HCT116 (cell line): Measurements from ENCODE around the gene ADGRG7. TPM values are rescaled to one million over a fixed set of nuclear protein-coding genes. Genes with fewer than 3 reads are reported as not detected.

Experiments used
- ATAC-seq: fragments of 200-7000 bp; cut with Tn5 transposase; 2 replicates; pipeline ENCODE4 v1.9.1; 2020; ENCODE audit warnings: mild to moderate bottlenecking, moderate library complexity
- BruUV-seq: library from RNA; stranded (reverse); fragments of 400-500 nt; replicated peaks from 2 replicates; lab custom pipeline; 2021; lab: Mats Ljungman, UMichigan
- CTCF ChIA-PET: fragments of 300-600 bp; sonication (Branson Sonifier 250); formaldehyde crosslinking; loops from one replicate; lab custom pipeline; 2021; ENCODE audit warnings: antibody characterized with exemption; lab: Charles Lee
- POLR2A ChIA-PET: fragments of 300-600, 350-600 bp; sonication (Branson Sonifier 250); formaldehyde crosslinking; loops from one replicate; lab custom pipeline; 2021; ENCODE audit warnings: antibody characterized with exemption; lab: Charles Lee
- RAD21 ChIA-PET, 2 experiments: fragments of 300-600 bp; sonication (Branson Sonifier 250); formaldehyde crosslinking; loops; one replicate each; lab custom pipeline; 2023; ENCODE audit warnings: low total read pairs in 2 of 2; ENCODE audit not compliant: uncharacterized antibody in 2 of 2, unreplicated experiment in 2 of 2, low non-redundant PET in 1 of 2; lab: Charles Lee
- DNase-seq: peaks from one replicate; pipeline ENCODE4 v3.0.0-alpha.2; 2010; ENCODE audit warnings: low read depth, low spot score
- H2AFZ ChIP-seq: fragments of 200-600 bp; shearing (Covaris generic), sonication (generic); 2 replicates; pipeline ENCODE4 v1.6.1; 2017; ENCODE audit warnings: low read depth, mixed run types, mixed read lengths, antibody characterized with exemption, low read length; ENCODE audit not compliant: poor library complexity, severe bottlenecking
- H3K27ac ChIP-seq: 2 replicates; pipeline ENCODE4 v1.5.1; 2012; ENCODE audit warnings: low read depth, low read length
- H3K27me3 ChIP-seq: fragments of 200-600 bp; sonication (generic); 2 replicates; pipeline ENCODE4 v1.6.1; 2016; ENCODE audit warnings: mixed run types, low read length, mixed read lengths; ENCODE audit not compliant: insufficient read depth
- H3K36me3 ChIP-seq, 2 experiments: fragments of 200-500 bp in 1 of 2; fragments of 200-600 bp in 1 of 2; sonication (Bioruptor generic) in 1 of 2; sonication (generic) in 1 of 2; 2 replicates each; pipeline versions ENCODE4 v1.5.1 to v1.6.1; 2014 to 2016; ENCODE audit warnings: low read length in 2 of 2, inconsistent platforms in 1 of 2, mixed read lengths in 1 of 2, mixed run types in 1 of 2; ENCODE audit not compliant: insufficient read depth in 2 of 2, control insufficient read depth in 1 of 2
- H3K4me1 ChIP-seq, 2 experiments: fragments of 200-600 bp in 1 of 2; sonication (generic) in 1 of 2; 2 replicates each; pipeline versions ENCODE4 v1.5.1 to v1.6.1; 2012 to 2017; ENCODE audit warnings: low read length in 2 of 2, inconsistent platforms in 1 of 2, mild to moderate bottlenecking in 1 of 2, mixed read lengths in 1 of 2, mixed run types in 1 of 2, moderate library complexity in 1 of 2; ENCODE audit not compliant: insufficient read depth in 2 of 2, control insufficient read depth in 1 of 2
- H3K4me2 ChIP-seq: fragments of 200-600 bp; sonication (generic); 2 replicates; pipeline ENCODE4 v1.6.1; 2017; ENCODE audit warnings: mixed run types, low read length, mixed read lengths
- H3K4me3 ChIP-seq, 2 experiments: fragments of 200-600 bp in 1 of 2; sonication (generic) in 1 of 2; replicated peaks in 1 of 2; 2 replicates each; pipeline ENCODE4 v1.5.1; 2011 to 2016; ENCODE audit warnings: low read length in 2 of 2, control low read depth in 1 of 2, low read depth in 1 of 2, mild to moderate bottlenecking in 1 of 2, mixed read lengths in 1 of 2, mixed run types in 1 of 2
- H3K79me2 ChIP-seq: fragments of 200-600 bp; sonication (generic); 2 replicates; pipeline ENCODE4 v1.6.1; 2017; ENCODE audit warnings: mild to moderate bottlenecking, mixed run types, low read length, moderate library complexity, mixed read lengths; ENCODE audit not compliant: insufficient read depth
- H3K9ac ChIP-seq: fragments of 200-600 bp; sonication (generic); 2 replicates; pipeline ENCODE4 v1.6.1; 2016; ENCODE audit warnings: low read length, mixed read lengths
- H3K9me2 ChIP-seq: fragments of 200-600 bp; sonication (generic), shearing (Covaris generic); 2 replicates; pipeline ENCODE4 v1.6.1; 2017; ENCODE audit warnings: mixed run types, mild to moderate bottlenecking, moderate library complexity; ENCODE audit not compliant: insufficient read depth
- H3K9me3 ChIP-seq, 2 experiments: fragments of 200-500 bp in 1 of 2; fragments of 200-600 bp in 1 of 2; sonication (Bioruptor generic) in 1 of 2; sonication (generic) in 1 of 2; 2 replicates each; pipeline ENCODE4 v1.6.1; 2014 to 2017; ENCODE audit warnings: low read length in 2 of 2, mixed read lengths in 2 of 2, inconsistent platforms in 1 of 2, low read depth in 1 of 2, mild to moderate bottlenecking in 1 of 2, mixed run types in 1 of 2, moderate library complexity in 1 of 2; ENCODE audit not compliant: control insufficient read depth in 1 of 2, insufficient read depth in 1 of 2
- H4K20me1 ChIP-seq: fragments of 200-600 bp; sonication (generic), shearing (Covaris generic); 2 replicates; pipeline ENCODE4 v1.6.1; 2017; ENCODE audit warnings: mixed run types, mild to moderate bottlenecking, moderate library complexity; ENCODE audit not compliant: insufficient read depth
- ELF1 ChIP-seq: IDR thresholded peaks from 2 replicates; pipeline ENCODE4 v1.6.1; 2012; ENCODE audit warnings: low read depth, borderline replicate concordance
- EZH2 ChIP-seq: fragments of 200-600 bp; sonication (generic); IDR thresholded peaks from 2 replicates; pipeline ENCODE4 v1.6.1; 2017; ENCODE audit warnings: antibody characterized with exemption, mixed run types
- EZH2phosphoT487 ChIP-seq: fragments of 200-600 bp; IDR thresholded peaks from 2 replicates; pipeline ENCODE4 v1.6.1; 2018; ENCODE audit warnings: antibody characterized with exemption, borderline replicate concordance
- JUND ChIP-seq: IDR thresholded peaks from 2 replicates; pipeline ENCODE4 v1.6.1; 2012
- POLR2AphosphoS5 ChIP-seq: IDR thresholded peaks from 2 replicates; pipeline ENCODE4 v1.6.1; 2011; ENCODE audit warnings: mild to moderate bottlenecking, low read depth, low read length, moderate library complexity
- SIN3A ChIP-seq: IDR thresholded peaks from 2 replicates; pipeline ENCODE4 v1.6.1; 2012; ENCODE audit warnings: low read depth
- SP1 ChIP-seq: IDR thresholded peaks from 2 replicates; pipeline ENCODE4 v1.6.1; 2012; ENCODE audit warnings: low read depth
- SRF ChIP-seq: IDR thresholded peaks from 2 replicates; pipeline ENCODE4 v1.6.1; 2012; ENCODE audit warnings: low read depth
- YY1 ChIP-seq: IDR thresholded peaks from 2 replicates; pipeline ENCODE4 v1.6.1; 2011; ENCODE audit warnings: low read length, low read depth, moderate library complexity, mild to moderate bottlenecking; ENCODE audit not compliant: insufficient replicate concordance; ENCODE audit errors: extremely low read depth
- intact Hi-C: fragments of 100-400 bp; cut with micrococcal nuclease; formaldehyde crosslinking; loops from 2 replicates; pipeline ENCODE4 v1.10.0; 2022
- total RNA-seq: library from RNA; stranded (reverse); gene quantifications from one replicate; pipeline ENCODE4 v1.2.1, GENCODE V29; 2021; ENCODE audit not compliant: unreplicated experiment
- TF ChIP-seq, protein P1 (sequence below): IDR thresholded peaks from 2 replicates; pipeline ENCODE4 v1.6.1; 2012
- TF ChIP-seq, protein P2 (sequence below): IDR thresholded peaks from 2 replicates; pipeline ENCODE4 v1.6.1; 2012; ENCODE audit warnings: low read depth
- TF ChIP-seq, protein P3 (sequence below), 3 experiments: fragments of 200-600 bp in 1 of 3; sonication (generic) in 1 of 3; IDR thresholded peaks in 2 of 3; conservative IDR thresholded peaks in 1 of 3; 2 replicates each; pipeline ENCODE4 v1.5.1; 2012 to 2017; ENCODE audit warnings: low read depth in 2 of 3, low read length in 2 of 3, antibody characterized with exemption in 1 of 3, borderline replicate concordance in 1 of 3, control low read depth in 1 of 3, mild to moderate bottlenecking in 1 of 3, mixed read lengths in 1 of 3, mixed run types in 1 of 3, moderate library complexity in 1 of 3; ENCODE audit not compliant: insufficient read depth in 1 of 3
- TF ChIP-seq, protein P4 (sequence below): IDR thresholded peaks from 2 replicates; pipeline ENCODE4 v1.6.1; 2011; ENCODE audit warnings: mild to moderate bottlenecking, low read length, moderate library complexity; ENCODE audit not compliant: insufficient replicate concordance; ENCODE audit errors: extremely low read depth

ADGRG7 gene
- total RNA-seq, 1 experiment from 2014 or later = not detected

DNA sequence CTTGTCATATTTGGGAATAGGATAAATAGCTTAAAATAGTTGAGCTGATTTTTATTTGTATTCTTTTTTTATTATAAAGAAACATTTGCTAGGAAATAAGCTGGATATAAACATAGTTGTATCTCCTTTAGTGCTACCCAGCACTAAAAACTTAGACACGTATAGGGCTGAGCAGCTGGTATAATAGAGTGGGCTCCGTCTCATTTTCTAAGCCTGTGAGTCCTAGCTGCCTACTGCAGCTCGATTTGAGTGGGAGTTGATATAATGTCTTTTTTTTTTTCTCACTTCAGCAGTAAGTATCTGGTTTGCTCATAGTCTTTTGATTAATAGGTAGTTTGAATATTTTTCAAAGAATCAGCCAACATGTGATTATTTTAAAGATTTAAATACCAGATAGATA lies 134.1 kb downstream of the ADGRG7 start:
- CTCF ChIA-PET = interaction anchor here (0.7 to 1.0 kb wide), 3 partner anchors 18 to 452 kb away, joined by 3 read pairs; no protein-coding TSS in a partner anchor
- no peaks in the 10 kb centered on the region for H3K9me3 ChIP-seq
- peaks cover 53% of the 10 kb centered on the region for H3K79me2 ChIP-seq
- TF ChIP-seq SRF (no peak), EZH2 (no peak), SP1 (no peak), EZH2phosphoT487 (no peak), JUND (no peak), ELF1 (no peak), SIN3A (no peak), POLR2AphosphoS5 (no peak), YY1 (no peak)
- TF ChIP-seq, protein P1, sequence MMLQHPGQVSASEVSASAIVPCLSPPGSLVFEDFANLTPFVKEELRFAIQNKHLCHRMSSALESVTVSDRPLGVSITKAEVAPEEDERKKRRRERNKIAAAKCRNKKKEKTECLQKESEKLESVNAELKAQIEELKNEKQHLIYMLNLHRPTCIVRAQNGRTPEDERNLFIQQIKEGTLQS = no peak
- TF ChIP-seq, protein P2, sequence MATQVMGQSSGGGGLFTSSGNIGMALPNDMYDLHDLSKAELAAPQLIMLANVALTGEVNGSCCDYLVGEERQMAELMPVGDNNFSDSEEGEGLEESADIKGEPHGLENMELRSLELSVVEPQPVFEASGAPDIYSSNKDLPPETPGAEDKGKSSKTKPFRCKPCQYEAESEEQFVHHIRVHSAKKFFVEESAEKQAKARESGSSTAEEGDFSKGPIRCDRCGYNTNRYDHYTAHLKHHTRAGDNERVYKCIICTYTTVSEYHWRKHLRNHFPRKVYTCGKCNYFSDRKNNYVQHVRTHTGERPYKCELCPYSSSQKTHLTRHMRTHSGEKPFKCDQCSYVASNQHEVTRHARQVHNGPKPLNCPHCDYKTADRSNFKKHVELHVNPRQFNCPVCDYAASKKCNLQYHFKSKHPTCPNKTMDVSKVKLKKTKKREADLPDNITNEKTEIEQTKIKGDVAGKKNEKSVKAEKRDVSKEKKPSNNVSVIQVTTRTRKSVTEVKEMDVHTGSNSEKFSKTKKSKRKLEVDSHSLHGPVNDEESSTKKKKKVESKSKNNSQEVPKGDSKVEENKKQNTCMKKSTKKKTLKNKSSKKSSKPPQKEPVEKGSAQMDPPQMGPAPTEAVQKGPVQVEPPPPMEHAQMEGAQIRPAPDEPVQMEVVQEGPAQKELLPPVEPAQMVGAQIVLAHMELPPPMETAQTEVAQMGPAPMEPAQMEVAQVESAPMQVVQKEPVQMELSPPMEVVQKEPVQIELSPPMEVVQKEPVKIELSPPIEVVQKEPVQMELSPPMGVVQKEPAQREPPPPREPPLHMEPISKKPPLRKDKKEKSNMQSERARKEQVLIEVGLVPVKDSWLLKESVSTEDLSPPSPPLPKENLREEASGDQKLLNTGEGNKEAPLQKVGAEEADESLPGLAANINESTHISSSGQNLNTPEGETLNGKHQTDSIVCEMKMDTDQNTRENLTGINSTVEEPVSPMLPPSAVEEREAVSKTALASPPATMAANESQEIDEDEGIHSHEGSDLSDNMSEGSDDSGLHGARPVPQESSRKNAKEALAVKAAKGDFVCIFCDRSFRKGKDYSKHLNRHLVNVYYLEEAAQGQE = no peak
- TF ChIP-seq, protein P3, sequence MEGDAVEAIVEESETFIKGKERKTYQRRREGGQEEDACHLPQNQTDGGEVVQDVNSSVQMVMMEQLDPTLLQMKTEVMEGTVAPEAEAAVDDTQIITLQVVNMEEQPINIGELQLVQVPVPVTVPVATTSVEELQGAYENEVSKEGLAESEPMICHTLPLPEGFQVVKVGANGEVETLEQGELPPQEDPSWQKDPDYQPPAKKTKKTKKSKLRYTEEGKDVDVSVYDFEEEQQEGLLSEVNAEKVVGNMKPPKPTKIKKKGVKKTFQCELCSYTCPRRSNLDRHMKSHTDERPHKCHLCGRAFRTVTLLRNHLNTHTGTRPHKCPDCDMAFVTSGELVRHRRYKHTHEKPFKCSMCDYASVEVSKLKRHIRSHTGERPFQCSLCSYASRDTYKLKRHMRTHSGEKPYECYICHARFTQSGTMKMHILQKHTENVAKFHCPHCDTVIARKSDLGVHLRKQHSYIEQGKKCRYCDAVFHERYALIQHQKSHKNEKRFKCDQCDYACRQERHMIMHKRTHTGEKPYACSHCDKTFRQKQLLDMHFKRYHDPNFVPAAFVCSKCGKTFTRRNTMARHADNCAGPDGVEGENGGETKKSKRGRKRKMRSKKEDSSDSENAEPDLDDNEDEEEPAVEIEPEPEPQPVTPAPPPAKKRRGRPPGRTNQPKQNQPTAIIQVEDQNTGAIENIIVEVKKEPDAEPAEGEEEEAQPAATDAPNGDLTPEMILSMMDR (IDR thresholded peaks at IDR 0.05 in 2 of 3, conservative IDR thresholded peaks at IDR 0.05 in 1 of 3; ENCODE audit: borderline replicate concordance in 1 of 3, insufficient read depth in 1 of 3, low read depth in 2 of 3, low read length in 2 of 3) = no peak
- TF ChIP-seq, protein P4, sequence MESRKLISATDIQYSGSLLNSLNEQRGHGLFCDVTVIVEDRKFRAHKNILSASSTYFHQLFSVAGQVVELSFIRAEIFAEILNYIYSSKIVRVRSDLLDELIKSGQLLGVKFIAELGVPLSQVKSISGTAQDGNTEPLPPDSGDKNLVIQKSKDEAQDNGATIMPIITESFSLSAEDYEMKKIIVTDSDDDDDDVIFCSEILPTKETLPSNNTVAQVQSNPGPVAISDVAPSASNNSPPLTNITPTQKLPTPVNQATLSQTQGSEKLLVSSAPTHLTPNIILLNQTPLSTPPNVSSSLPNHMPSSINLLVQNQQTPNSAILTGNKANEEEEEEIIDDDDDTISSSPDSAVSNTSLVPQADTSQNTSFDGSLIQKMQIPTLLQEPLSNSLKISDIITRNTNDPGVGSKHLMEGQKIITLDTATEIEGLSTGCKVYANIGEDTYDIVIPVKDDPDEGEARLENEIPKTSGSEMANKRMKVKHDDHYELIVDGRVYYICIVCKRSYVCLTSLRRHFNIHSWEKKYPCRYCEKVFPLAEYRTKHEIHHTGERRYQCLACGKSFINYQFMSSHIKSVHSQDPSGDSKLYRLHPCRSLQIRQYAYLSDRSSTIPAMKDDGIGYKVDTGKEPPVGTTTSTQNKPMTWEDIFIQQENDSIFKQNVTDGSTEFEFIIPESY = no peak
- TF ChIP-seq, all 23 proteins: peak for 0
- Histone ChIP-seq H3K27me3 (no peaks in the 10 kb centered on the region), H3K27ac (no peak overlapping the region), H2AFZ (no peak overlapping the region), H3K36me3 (peaks cover 48 to 50% of the 10 kb centered on the region in 2 experiments), H3K9ac (no peak overlapping the region), H4K20me1 (0 out of 2 replicates have a peak, but pooled peaks cover 4% of the 10 kb centered on the region), H3K9me2 (no peaks in the 10 kb centered on the region), H3K4me2 (no peak overlapping the region), H3K4me3 (no peak overlapping the region), H3K4me1 (no peaks in the 10 kb centered on the region)
- ChIA-PET RAD21 (interaction anchor here in 1 of 2 experiments (0.8 kb wide), 1 partner anchor 140 kb away, joined by 3 read pairs; no protein-coding TSS in a partner anchor), POLR2A (no interaction called here)
- no TSS peak for BruUV-seq
- no peak for DNase-seq
- ATAC-seq = no peak
- intact Hi-C loops = no loop called here
